Adrenal gland (tissue), 19 donors: Measurements from ENCODE around the gene TBC1D13. TPM values are rescaled to one million over a fixed set of nuclear protein-coding genes. Genes with fewer than 3 reads are reported as not detected.

Experiments
- DNase-seq, 7 donors: peaks; one replicate each; pipeline ENCODE4 v3.0.0-alpha.2; 2019 to 2020
- H3K27ac ChIP-seq, 5 donors: fragments of 200-600 bp; sonication (generic) in 4 of 5; 1 replicate in 3 of 5; 2 replicates in 2 of 5; pipeline versions ENCODE4 v1.5.1 to v1.8.0; 2016 to 2020; ENCODE audit warnings: mild to moderate bottlenecking in 1 of 5
- H3K27me3 ChIP-seq: fragments of 200-600 bp; 2 replicates; pipeline ENCODE4 v1.8.0; 2021
- H3K36me3 ChIP-seq, 2 donors: fragments of 200-600 bp; replicated peaks in 1 of 2; 1 replicate in 1 of 2; 2 replicates in 1 of 2; pipeline versions ENCODE4 v1.5.1 to v1.8.0; 2018 to 2022
- H3K4me1 ChIP-seq, 2 donors: fragments of 200-600 bp; replicated peaks in 1 of 2; 1 replicate in 1 of 2; 2 replicates in 1 of 2; pipeline versions ENCODE4 v1.5.1 to v1.8.0; 2018 to 2021
- H3K4me3 ChIP-seq, 4 donors: fragments of 200-600 bp; sonication (generic) in 3 of 4; one replicate each; pipeline ENCODE4 v1.5.1; 2016 to 2018
- H3K9me3 ChIP-seq, 3 donors: fragments of 200-600 bp; sonication (generic) in 1 of 3; replicated peaks in 1 of 3; 1 replicate in 2 of 3; 2 replicates in 1 of 3; pipeline versions ENCODE4 v1.5.1 to v1.8.0; 2016 to 2021
- POLR2A ChIP-seq, 2 donors: fragments of 450-650 bp; IDR thresholded peaks; one replicate each; pipeline ENCODE4 v1.6.1; 2017; ENCODE audit warnings: antibody characterized with exemption in 2 of 2, mild to moderate bottlenecking in 2 of 2, moderate library complexity in 1 of 2
- WGBS, 4 donors: extraction: QIAGEN DNeasy Blood & Tissue Kit in 2 of 4; methylation state at CpG; one replicate each; pipeline versions ENCODE4 v1.1.5 to v1.1.7; 2013 to 2017; 5-methylcytosine and 5-hydroxymethylcytosine counted together
- intact Hi-C, 2 donors: fragments of 100-400 bp; cut with DNase I; formaldehyde crosslinking; loops; one replicate each; pipeline versions ENCODE4 v1.14.1 to v1.15.0; 2022 to 2023
- long read RNA-seq, 10 donors: library from polyadenylated mRNA in 3 of 10; unstranded in 2 of 10; stranded (forward) in 1 of 10; transcript quantifications; one replicate each; pipeline ENCODE4 v2.0.0 and lab custom pipeline, GENCODE V29; 2021 to 2026
- polyA plus RNA-seq, 3 donors: library from polyadenylated mRNA; stranded (reverse); fragments of 200-250 nt in 2 of 3; fragments of 350-450 nt in 1 of 3; fragmentation: Illumina TruSeq in 1 of 3; extraction: RNeasy Lipid Tissue Mini Kit (QIAGEN cat#74804) in 1 of 3; gene quantifications; one replicate each; pipeline ENCODE4 v1.2.3, GENCODE V29; 2013 to 2014
- total RNA-seq, 9 donors: library from RNA; depleted of rRNA in 4 of 9; stranded (reverse); fragments of >200 nt in 4 of 9; fragments of 120-200 nt in 1 of 9; fragmentation: NEBNext Ultra II Directional in 1 of 9; extraction: Animal tissue kit (Norgen Biotek cat#: 25700) in 1 of 9; gene quantifications; one replicate each; pipeline versions ENCODE4 v1.1.0 to v1.2.4, GENCODE V29; 2013 to 2023
- TF ChIP-seq, protein P1 (sequence below), 6 experiments: fragments of 450-650 bp in 4 of 6; fragments of 200-600 bp in 2 of 6; sonication (generic) in 1 of 6; IDR thresholded peaks; 1 replicate in 5 of 6; 2 replicates in 1 of 6; pipeline versions ENCODE4 v1.5.1 to v1.8.0; 2016 to 2021; ENCODE audit warnings: antibody characterized with exemption in 6 of 6, mild to moderate bottlenecking in 2 of 6, moderate library complexity in 1 of 6
- donor health status: healthy with polysubstance abuse.
- donor health status: Bipolar disorder and iron deficiency.
- donor health status: DM: yes; HTN: yes; CAD: no.
- donor health status: DM: no; HTN: no; CAD: no.
- donor health status: DM: no; HTN: no; CAD: no.
- donor health status: DM: yes; HTN: yes; CAD: no.

Gene TBC1D13, protein sequence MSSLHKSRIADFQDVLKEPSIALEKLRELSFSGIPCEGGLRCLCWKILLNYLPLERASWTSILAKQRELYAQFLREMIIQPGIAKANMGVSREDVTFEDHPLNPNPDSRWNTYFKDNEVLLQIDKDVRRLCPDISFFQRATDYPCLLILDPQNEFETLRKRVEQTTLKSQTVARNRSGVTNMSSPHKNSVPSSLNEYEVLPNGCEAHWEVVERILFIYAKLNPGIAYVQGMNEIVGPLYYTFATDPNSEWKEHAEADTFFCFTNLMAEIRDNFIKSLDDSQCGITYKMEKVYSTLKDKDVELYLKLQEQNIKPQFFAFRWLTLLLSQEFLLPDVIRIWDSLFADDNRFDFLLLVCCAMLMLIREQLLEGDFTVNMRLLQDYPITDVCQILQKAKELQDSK
- total RNA-seq: 10 to 100 TPM; 15.9 to 72.7 (median 31.7) TPM
- 10 to 100 TPM; 21.2 to 27.1 (median 27.0) TPM for polyA plus RNA-seq
- long read RNA-seq, donor 1, transcript TBC1D13-202 (12 exons, 3,906 nt): major isoform, 7 of 7 reads
- long read RNA-seq, donor 1, partial matches to known transcripts: 0 of 7 reads
- long read RNA-seq, donor 1, other reads (novel, unspliced or antisense): 0 of 7 reads
- long read RNA-seq, donor 2, partial matches to known transcripts: 7 of 12 reads
- long read RNA-seq, donor 2, other reads (novel, unspliced or antisense): 0 of 12 reads
- long read RNA-seq, donor 3, transcript TBC1D13-202 (12 exons, 3,906 nt): major isoform, 7 of 7 reads
- long read RNA-seq, donor 3, partial matches to known transcripts: 0 of 7 reads
- long read RNA-seq, donor 3, other reads (novel, unspliced or antisense): 0 of 7 reads
- long read RNA-seq, donor 4, partial matches to known transcripts: 0 of 9 reads
- long read RNA-seq, donor 4, other reads (novel, unspliced or antisense): 6 of 9 reads
- long read RNA-seq, donor 5, transcript TBC1D13-202 (12 exons, 3,906 nt): major isoform, 116 of 146 reads
- long read RNA-seq, donor 5, partial matches to known transcripts: 16 of 146 reads
- long read RNA-seq, donor 5, other reads (novel, unspliced or antisense): 14 of 146 reads
- long read RNA-seq, donor 6, partial matches to known transcripts: 2 of 7 reads
- long read RNA-seq, donor 6, other reads (novel, unspliced or antisense): 5 of 7 reads
- long read RNA-seq, donor 7, partial matches to known transcripts: 10 of 13 reads
- long read RNA-seq, donor 7, other reads (novel, unspliced or antisense): 0 of 13 reads
- long read RNA-seq, donor 8, transcript TBC1D13-202 (12 exons, 3,906 nt): major isoform, 9 of 9 reads
- long read RNA-seq, donor 8, partial matches to known transcripts: 0 of 9 reads
- long read RNA-seq, donor 8, other reads (novel, unspliced or antisense): 0 of 9 reads
- long read RNA-seq, donor 9, partial matches to known transcripts: 0 of 4 reads
- long read RNA-seq, donor 9, other reads (novel, unspliced or antisense): 0 of 4 reads
- long read RNA-seq, donor 10, transcript TBC1D13-202 (12 exons, 3,906 nt): major isoform, 8 of 13 reads
- long read RNA-seq, donor 10, partial matches to known transcripts: 5 of 13 reads
- long read RNA-seq, donor 10, other reads (novel, unspliced or antisense): 0 of 13 reads

DNA sequence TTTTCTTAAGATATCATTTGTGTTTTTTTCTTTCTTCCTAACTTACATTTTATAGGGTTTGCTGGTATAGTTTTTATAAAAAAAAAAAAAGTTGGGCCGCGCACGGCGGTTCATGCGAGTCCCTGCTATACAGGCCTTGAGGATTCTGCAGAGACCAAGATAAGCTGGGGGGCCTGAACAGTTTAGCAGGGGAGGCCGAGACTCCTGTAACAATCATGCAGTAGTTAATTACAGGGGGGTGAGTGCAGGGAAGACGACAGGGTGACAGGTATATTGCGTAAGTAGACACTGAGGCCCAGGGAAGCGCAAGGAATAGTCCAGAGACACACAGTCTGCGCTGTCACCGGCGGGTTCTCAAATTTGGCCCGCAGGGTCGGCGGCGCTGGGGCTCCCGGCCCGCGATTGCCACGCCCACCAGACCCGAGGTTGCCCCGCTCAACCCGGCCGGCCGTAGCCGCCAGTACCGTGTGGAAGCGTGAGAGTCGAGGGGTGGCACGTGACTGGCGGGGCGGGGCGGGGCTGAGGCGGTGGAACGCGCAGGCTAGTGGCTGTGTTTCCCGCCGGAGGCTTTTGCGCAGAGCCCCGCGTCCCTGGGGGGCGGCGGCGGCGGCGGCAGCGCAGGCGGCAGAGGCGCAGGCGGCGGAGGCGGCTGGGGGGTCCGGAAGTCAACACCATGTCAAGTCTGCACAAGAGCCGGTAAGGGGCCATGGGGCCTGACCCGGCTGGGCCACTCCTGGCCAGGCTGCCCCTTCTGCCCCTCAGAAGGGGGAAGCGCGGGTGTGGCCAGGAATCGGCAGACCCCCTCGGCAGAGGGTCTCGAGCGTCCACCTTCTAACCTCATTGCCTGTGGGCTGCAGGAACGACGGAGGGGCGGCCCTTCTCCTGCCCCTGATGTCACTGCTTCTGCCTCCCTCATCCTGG, at the start of gene TBC1D13:
Gene TBC1D13 (plus strand): TSS at position 573 of the 921 bp plus-strand sequence. CDS start 101 bp downstream, at position 674.
- peaks cover 13 to 24% of the 10 kb centered on the region in 2 donors for H3K4me1 ChIP-seq
- intact Hi-C loops: no loop called here
- peaks cover 0 to 18% of the 10 kb centered on the region in 2 donors for H3K36me3 ChIP-seq
- peak; percentile 89 to 94 (median 92) for DNase-seq
- H3K27ac ChIP-seq: peak within 1 kb of the TSS in 4 of 5 donors; percentile 52 to 90 (median 83)
- WGBS, 4 donors: 7 to 39% (median 11%) methylated on average over 12 to 64 of the region's 64 CpGs
- peak within 1 kb of the TSS; percentile 65 to 90 (median 78) for H3K4me3 ChIP-seq
- H3K9me3 ChIP-seq: no peaks in the 10 kb centered on the region
- TF ChIP-seq, protein P1, sequence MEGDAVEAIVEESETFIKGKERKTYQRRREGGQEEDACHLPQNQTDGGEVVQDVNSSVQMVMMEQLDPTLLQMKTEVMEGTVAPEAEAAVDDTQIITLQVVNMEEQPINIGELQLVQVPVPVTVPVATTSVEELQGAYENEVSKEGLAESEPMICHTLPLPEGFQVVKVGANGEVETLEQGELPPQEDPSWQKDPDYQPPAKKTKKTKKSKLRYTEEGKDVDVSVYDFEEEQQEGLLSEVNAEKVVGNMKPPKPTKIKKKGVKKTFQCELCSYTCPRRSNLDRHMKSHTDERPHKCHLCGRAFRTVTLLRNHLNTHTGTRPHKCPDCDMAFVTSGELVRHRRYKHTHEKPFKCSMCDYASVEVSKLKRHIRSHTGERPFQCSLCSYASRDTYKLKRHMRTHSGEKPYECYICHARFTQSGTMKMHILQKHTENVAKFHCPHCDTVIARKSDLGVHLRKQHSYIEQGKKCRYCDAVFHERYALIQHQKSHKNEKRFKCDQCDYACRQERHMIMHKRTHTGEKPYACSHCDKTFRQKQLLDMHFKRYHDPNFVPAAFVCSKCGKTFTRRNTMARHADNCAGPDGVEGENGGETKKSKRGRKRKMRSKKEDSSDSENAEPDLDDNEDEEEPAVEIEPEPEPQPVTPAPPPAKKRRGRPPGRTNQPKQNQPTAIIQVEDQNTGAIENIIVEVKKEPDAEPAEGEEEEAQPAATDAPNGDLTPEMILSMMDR (IDR thresholded peaks at IDR 0.05): no peak
- TF ChIP-seq POLR2A (IDR thresholded peaks at IDR 0.05): peak in 1 of 2 donors; percentile 70
- no peaks in the 10 kb centered on the region for H3K27me3 ChIP-seq

DNA sequence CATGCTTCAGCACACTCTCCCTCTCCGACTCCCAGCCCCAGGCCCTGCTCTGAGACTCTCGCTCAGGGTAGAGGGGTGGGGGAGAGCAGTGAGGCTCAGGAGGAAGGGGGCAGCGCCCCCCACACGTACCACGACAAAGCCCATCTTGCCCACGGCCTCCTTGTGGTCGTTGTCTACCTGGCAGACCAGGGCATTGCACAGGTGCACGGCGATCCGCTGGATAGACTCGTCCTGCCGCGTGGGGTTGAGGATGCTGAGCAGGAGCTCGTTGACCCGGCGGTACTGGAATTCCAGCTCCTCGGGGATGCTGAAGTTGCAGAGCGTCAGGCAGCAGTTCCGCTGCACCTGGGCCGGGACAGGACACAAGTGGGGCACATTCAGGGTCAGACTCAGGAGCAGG, 44.7 kb upstream of the TBC1D13 start:
- H3K36me3 ChIP-seq: peaks cover 0 to 27% of the 10 kb centered on the region in 2 donors
- H3K4me3 ChIP-seq: no peak overlapping the region
- DNase-seq: no peak
- no peaks in the 10 kb centered on the region for H3K9me3 ChIP-seq
- 74 to 87% (median 83%) methylated on average over 4 to 20 of the region's 20 CpGs for WGBS, 4 donors
- no peaks in the 10 kb centered on the region for H3K27me3 ChIP-seq
- peaks cover 0 to 2% of the 10 kb centered on the region in 2 donors for H3K4me1 ChIP-seq
- intact Hi-C loops: no loop called here
- TF ChIP-seq POLR2A (IDR thresholded peaks at IDR 0.05): no peak
- TF ChIP-seq, protein P1 (IDR thresholded peaks at IDR 0.05): no peak
- H3K27ac ChIP-seq: no peak overlapping the region

- H3K27ac ChIP-seq: no peak overlapping the region
- no peaks in the 10 kb centered on the region for H3K9me3 ChIP-seq
- peaks cover 0 to 2% of the 10 kb centered on the region in 2 donors for H3K4me1 ChIP-seq
- peaks cover 0 to 27% of the 10 kb centered on the region in 2 donors for H3K36me3 ChIP-seq
- intact Hi-C loops: no loop called here
- no peak overlapping the region for H3K4me3 ChIP-seq
- no peaks in the 10 kb centered on the region for H3K27me3 ChIP-seq
- no peak for DNase-seq
- 94 to 100% (median 100%) methylated on average over 1 of the region's 1 CpG for WGBS, 4 donors
- TF ChIP-seq, protein P1 (IDR thresholded peaks at IDR 0.05): no peak
- no peak for TF ChIP-seq POLR2A (IDR thresholded peaks at IDR 0.05)
These were observed 43.6 kb upstream of the TBC1D13 start for GRCh38 chr9:128743421-128743820.
